GM12878 (cell line): Measurements from ENCODE around the gene THAP9.

Experiments used
- CBX5 ChIP-seq: sonication (generic); IDR thresholded peaks from 2 replicates; pipeline ENCODE4 v1.6.1; 2016; ENCODE audit warnings: low read depth, moderate library complexity, mild to moderate bottlenecking, inconsistent platforms
- TF ChIP-seq, protein P1 (sequence below), 3 experiments: IDR thresholded peaks in 2 of 3; conservative IDR thresholded peaks in 1 of 3; 2 replicates each; pipeline ENCODE4 v1.5.1; 2011; ENCODE audit warnings: low read depth in 3 of 3, low read length in 3 of 3, mild to moderate bottlenecking in 3 of 3, control low read depth in 2 of 3, moderate library complexity in 2 of 3, inconsistent platforms in 1 of 3, mixed read lengths in 1 of 3; ENCODE audit not compliant: control insufficient read depth in 2 of 3, insufficient read depth in 1 of 3; ENCODE audit errors: extremely low read depth in 1 of 3

GRCh38 chr4:82965763-82966162 is 65.2 kb downstream of the THAP9 start:
- TF ChIP-seq, protein P1, sequence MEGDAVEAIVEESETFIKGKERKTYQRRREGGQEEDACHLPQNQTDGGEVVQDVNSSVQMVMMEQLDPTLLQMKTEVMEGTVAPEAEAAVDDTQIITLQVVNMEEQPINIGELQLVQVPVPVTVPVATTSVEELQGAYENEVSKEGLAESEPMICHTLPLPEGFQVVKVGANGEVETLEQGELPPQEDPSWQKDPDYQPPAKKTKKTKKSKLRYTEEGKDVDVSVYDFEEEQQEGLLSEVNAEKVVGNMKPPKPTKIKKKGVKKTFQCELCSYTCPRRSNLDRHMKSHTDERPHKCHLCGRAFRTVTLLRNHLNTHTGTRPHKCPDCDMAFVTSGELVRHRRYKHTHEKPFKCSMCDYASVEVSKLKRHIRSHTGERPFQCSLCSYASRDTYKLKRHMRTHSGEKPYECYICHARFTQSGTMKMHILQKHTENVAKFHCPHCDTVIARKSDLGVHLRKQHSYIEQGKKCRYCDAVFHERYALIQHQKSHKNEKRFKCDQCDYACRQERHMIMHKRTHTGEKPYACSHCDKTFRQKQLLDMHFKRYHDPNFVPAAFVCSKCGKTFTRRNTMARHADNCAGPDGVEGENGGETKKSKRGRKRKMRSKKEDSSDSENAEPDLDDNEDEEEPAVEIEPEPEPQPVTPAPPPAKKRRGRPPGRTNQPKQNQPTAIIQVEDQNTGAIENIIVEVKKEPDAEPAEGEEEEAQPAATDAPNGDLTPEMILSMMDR (IDR thresholded peaks at IDR 0.05 in 2 of 3, conservative IDR thresholded peaks at IDR 0.05 in 1 of 3; ENCODE audit: control insufficient read depth in 2 of 3, extremely low read depth in 1 of 3, insufficient read depth in 1 of 3, low read depth in 3 of 3, low read length in 3 of 3): no peak
- TF ChIP-seq CBX5: no peak
